CD8-positive, alpha-beta memory T cell (primary cell): ENCODE results near the gene MCF2L. TPM values are rescaled to one million over a fixed set of nuclear protein-coding genes. Genes with fewer than 3 reads are reported as not detected.
"Not testable (repeated sequence)": the region's sequence is repeated elsewhere in the genome, so short reads cannot be mapped to it uniquely, and the experiment has no call there.

Experiments used
- CTCF ChIA-PET: fragments of 350-600 bp; sonication (Branson Sonifier 250); formaldehyde crosslinking; loops from one replicate; lab custom pipeline; 2021; ENCODE audit warnings: antibody characterized with exemption; lab: Charles Lee
- POLR2A ChIA-PET: fragments of 350-600 bp; sonication (Branson Sonifier 250); formaldehyde crosslinking; loops from one replicate; lab custom pipeline; 2021; ENCODE audit warnings: antibody characterized with exemption; lab: Charles Lee
- DNase-seq, 5 donors: peaks; one replicate each; pipeline versions ENCODE4 v3.0.0 to v3.0.0-alpha.2; 2020 to 2022; ENCODE audit warnings: mixed read lengths in 1 of 5
- H3K27ac ChIP-seq: one replicate; pipeline ENCODE4 v1.7.0; 2013; ENCODE audit warnings: low read depth, mild to moderate bottlenecking, low read length, moderate library complexity
- H3K27me3 ChIP-seq: 2 replicates; pipeline ENCODE4 v1.7.0; 2013; ENCODE audit warnings: low read length, mild to moderate bottlenecking; ENCODE audit not compliant: insufficient read depth, poor library complexity, severe bottlenecking
- H3K36me3 ChIP-seq: 2 replicates; pipeline ENCODE4 v1.7.0; 2013; ENCODE audit warnings: mild to moderate bottlenecking, low read length, moderate library complexity; ENCODE audit not compliant: insufficient read depth
- H3K4me1 ChIP-seq: 2 replicates; pipeline ENCODE4 v1.7.0; 2013; ENCODE audit warnings: mild to moderate bottlenecking, low read length, moderate library complexity; ENCODE audit not compliant: insufficient read depth
- H3K4me3 ChIP-seq: 2 replicates; pipeline ENCODE4 v1.7.0; 2013; ENCODE audit warnings: mild to moderate bottlenecking, low read length
- H3K9me3 ChIP-seq: 2 replicates; pipeline ENCODE4 v1.7.0; 2013; ENCODE audit warnings: mild to moderate bottlenecking, low read length
- H3K27ac Mint-ChIP-seq, 8 donors: one replicate each; pipeline ENCODE4 v1.8.0; 2020 to 2021; ENCODE audit warnings: mixed read lengths in 8 of 8, mild to moderate bottlenecking in 6 of 8, inconsistent platforms in 3 of 8, moderate library complexity in 3 of 8
- H3K27me3 Mint-ChIP-seq, 2 donors: one replicate each; pipeline ENCODE4 v1.8.0; 2020 to 2021; ENCODE audit warnings: mixed read lengths in 2 of 2, mild to moderate bottlenecking in 1 of 2, moderate library complexity in 1 of 2
- H3K36me3 Mint-ChIP-seq, 3 donors: one replicate each; pipeline ENCODE4 v1.8.0; 2020 to 2021; ENCODE audit warnings: mixed read lengths in 3 of 3, inconsistent platforms in 1 of 3, mild to moderate bottlenecking in 1 of 3
- H3K4me1 Mint-ChIP-seq, 3 donors: one replicate each; pipeline ENCODE4 v1.8.0; 2020 to 2021; ENCODE audit warnings: mixed read lengths in 3 of 3, inconsistent platforms in 1 of 3, mild to moderate bottlenecking in 1 of 3
- H3K4me3 Mint-ChIP-seq, 7 donors: one replicate each; pipeline ENCODE4 v1.8.0; 2020 to 2021; ENCODE audit warnings: mixed read lengths in 7 of 7, mild to moderate bottlenecking in 6 of 7, moderate library complexity in 4 of 7, inconsistent platforms in 2 of 7
- H3K9me3 Mint-ChIP-seq, 5 donors: one replicate each; pipeline ENCODE4 v1.8.0; 2020 to 2022; ENCODE audit warnings: mixed read lengths in 5 of 5, mild to moderate bottlenecking in 3 of 5, moderate library complexity in 2 of 5, inconsistent platforms in 1 of 5
- polyA plus RNA-seq: library from polyadenylated mRNA; unstranded; fragments of 300-500 nt; fragmentation: Illumina TruSeq; gene quantifications from one replicate; pipeline ENCODE4 v1.2.3, GENCODE V29; 2021
- total RNA-seq, 2 experiments: library from RNA; stranded (reverse); gene quantifications; one replicate each; pipeline ENCODE4 v1.2.3, GENCODE V29; 2021

MCF2L gene
- total and polyA plus RNA-seq, 3 experiments from 2014 or later: 2.5 to 9.6 (median 9.1) TPM

DNA sequence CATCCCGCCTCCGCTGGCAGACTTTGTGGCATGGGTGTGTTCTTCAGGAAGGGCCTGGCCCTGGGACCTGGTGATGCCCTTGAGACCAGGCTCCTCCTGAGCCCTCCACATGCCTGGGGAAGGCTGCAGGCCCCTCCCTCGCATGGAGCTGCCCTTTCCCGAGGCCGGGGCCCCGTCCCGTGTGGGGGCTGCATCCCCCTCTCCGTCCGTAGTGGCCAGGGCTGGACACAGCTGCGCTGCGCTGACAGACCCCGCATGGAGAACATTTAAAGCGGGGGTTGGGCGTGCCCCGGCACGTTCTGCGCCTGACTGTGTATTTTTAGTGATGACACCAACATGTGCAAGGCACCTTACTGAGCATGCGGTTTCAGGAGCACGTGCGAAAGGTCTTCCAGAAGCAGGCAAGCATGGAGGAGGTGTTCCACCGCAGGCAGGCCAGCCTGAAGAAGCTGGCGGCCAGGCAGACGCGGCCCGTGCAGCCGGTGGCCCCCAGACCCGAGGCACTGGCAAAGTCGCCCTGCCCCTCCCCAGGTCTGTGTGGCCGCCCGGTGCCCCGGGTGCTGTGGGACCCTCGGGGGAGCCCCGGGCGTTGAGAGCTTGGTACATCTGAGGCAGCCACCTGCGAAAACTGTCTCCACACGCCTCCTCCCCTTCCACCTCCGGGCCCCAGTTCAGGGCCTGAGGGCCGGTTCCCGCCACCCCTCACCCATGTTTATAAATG, 107.8 kb downstream of the MCF2L start:
- peak in 1 of 5 donors; percentile 33 for DNase-seq
- H3K27me3 Mint-ChIP-seq: no peaks in the 10 kb centered on the region
- H3K4me3 Mint-ChIP-seq: no peak overlapping the region
- H3K4me1 ChIP-seq: no peaks in the 10 kb centered on the region
- no peak overlapping the region for H3K4me3 ChIP-seq
- no peak overlapping the region for H3K27ac Mint-ChIP-seq
- H3K27me3 ChIP-seq: no peaks in the 10 kb centered on the region
- H3K4me1 Mint-ChIP-seq: no peaks in the 10 kb centered on the region
- H3K27ac ChIP-seq: no peak overlapping the region
- H3K36me3 ChIP-seq: no peaks in the 10 kb centered on the region
- ChIA-PET CTCF (no interaction called here), POLR2A (no interaction called here)
- peaks cover 0 to 2% (median 0%) of the 10 kb centered on the region in 5 donors for H3K9me3 Mint-ChIP-seq
- H3K9me3 ChIP-seq: no peaks in the 10 kb centered on the region
- H3K36me3 Mint-ChIP-seq: peaks cover 9 to 42% (median 15%) of the 10 kb centered on the region in 3 donors

GRCh38 chr13:113077566-113077952, 108.5 kb downstream of the MCF2L start:
- POLR2A ChIA-PET: no interaction called here
- CTCF ChIA-PET: no interaction called here
- peaks cover 0 to 2% (median 0%) of the 10 kb centered on the region in 5 donors for H3K9me3 Mint-ChIP-seq

DNA sequence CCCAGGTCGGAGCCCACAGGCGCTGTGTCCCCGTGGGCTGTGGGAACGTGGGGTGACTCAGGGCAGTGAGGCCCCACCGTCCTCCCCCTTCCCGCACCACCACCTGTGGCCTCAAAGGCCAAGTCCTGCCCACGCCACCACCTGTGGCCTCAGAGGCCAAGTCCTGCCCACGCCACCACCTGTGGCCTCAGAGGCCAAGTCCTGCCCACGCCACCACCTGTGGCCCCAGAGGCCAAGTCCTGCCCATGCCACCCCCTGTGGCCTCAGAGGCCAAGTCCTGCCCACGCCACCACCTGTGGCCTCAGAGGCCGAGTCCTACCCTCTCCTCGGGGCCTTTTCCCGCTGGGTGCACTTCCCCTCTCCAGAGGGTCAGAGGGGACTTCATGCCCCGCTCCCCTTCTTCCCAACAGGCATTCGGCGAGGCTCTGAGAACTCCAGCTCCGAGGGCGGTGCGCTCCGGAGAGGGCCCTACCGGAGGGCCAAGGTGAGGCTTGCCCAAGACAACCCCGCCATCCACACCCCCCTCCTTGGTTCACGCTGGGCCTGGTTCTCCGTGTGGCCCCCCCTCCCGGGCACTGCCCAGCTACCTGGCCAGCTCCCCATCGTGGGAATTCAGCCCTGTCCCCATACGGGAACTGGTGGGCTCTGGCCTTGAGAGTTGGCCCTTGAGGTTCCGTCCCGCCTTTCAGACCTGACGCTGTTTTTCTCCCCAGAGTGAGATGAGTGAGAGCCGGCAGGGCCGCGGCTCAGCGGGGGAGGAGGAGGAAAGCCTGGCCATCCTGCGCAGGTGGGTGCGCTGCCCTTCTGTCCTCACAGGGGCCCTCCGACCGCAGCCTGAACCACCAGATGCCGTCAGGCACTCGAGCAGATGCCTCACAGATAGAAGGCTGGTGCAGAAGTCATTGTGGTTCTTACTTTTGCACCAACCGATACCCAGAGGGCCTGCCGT, 109.2 kb downstream of the MCF2L start:
- no peaks in the 10 kb centered on the region for H3K9me3 Mint-ChIP-seq
- no peak overlapping the region for H3K4me3 ChIP-seq

More at GRCh38 chr13:113077566-113077952, 108.5 kb downstream of the MCF2L start:
- no peak overlapping the region for H3K4me3 Mint-ChIP-seq
- Histone ChIP-seq H3K9me3 (no peaks in the 10 kb centered on the region), H3K4me3 (no peak overlapping the region), H3K36me3 (no peaks in the 10 kb centered on the region), H3K4me1 (no peaks in the 10 kb centered on the region), H3K27me3 (no peaks in the 10 kb centered on the region), H3K27ac (no peak overlapping the region)
- H3K27ac Mint-ChIP-seq: no peak overlapping the region
- H3K36me3 Mint-ChIP-seq: peaks cover 6 to 39% (median 12%) of the 10 kb centered on the region in 3 donors
- no peaks in the 10 kb centered on the region for H3K27me3 Mint-ChIP-seq
- no peaks in the 10 kb centered on the region for H3K4me1 Mint-ChIP-seq
- peak in 1 of 5 donors; percentile 38 for DNase-seq

DNA sequence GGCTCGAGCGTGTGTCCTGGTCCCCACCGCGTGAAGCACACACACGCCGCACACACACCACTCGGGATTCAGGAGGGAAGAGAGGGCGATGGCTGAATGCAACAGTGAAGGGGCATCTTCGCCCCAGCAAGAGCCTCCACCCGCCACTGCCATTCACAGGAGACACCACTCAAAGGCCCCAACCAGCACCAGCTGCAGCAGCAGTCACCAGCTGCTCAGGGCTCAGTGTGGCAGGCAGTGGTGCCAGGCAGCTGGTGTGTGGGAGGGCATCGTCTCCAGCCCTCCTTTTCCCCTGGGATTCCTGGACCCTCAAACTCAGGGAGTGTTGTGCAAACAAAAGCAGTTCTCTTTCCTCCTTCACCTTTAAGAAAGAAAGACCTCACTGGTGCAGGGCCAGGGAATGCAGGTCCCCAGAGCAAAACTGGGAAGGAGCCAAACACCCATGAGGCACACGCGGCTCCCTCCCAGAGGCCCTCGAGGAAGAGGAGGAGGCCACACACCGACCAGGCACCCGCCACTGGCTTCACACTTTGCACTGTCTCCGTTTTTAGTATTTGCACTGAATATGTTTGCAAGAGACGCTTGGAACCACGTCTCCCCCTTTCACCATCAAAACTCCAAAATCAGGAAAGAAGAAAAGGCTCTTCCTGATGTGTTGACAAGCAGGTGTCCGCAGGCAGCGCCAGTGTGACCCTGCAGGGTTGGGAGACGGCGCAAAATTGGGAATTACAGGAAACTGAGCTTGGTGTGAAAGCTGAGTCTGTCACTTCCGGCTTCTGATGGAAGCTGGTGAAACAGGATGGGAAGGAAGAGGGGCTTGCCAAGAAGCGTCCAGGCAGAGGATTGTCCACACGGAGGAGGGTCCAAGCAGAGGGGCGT, 110.1 kb downstream of the MCF2L start:
- no peaks in the 10 kb centered on the region for H3K27me3 ChIP-seq
- peak overlapping the region in 2 of 8 donors; percentile 9 to 12 for H3K27ac Mint-ChIP-seq
- no peak overlapping the region for H3K4me3 ChIP-seq
- H3K27me3 Mint-ChIP-seq: no peaks in the 10 kb centered on the region
- ChIA-PET CTCF (no interaction called here), POLR2A (no interaction called here)
- H3K36me3 ChIP-seq: no peaks in the 10 kb centered on the region
- no peaks in the 10 kb centered on the region for H3K4me1 ChIP-seq
- peak in 1 of 5 donors; percentile 30 for DNase-seq
- no peaks in the 10 kb centered on the region for H3K9me3 ChIP-seq
- no peak overlapping the region for H3K4me3 Mint-ChIP-seq
- no peaks in the 10 kb centered on the region for H3K9me3 Mint-ChIP-seq
- H3K27ac ChIP-seq: no peak overlapping the region
- peaks cover 0 to 31% (median 4%) of the 10 kb centered on the region in 3 donors for H3K36me3 Mint-ChIP-seq
- no peaks in the 10 kb centered on the region for H3K4me1 Mint-ChIP-seq

More for the DNA sequence above, 109.2 kb downstream of the MCF2L start:
- H3K4me1 Mint-ChIP-seq: no peaks in the 10 kb centered on the region
- POLR2A ChIA-PET: no interaction called here
- DNase-seq: peak in 1 of 5 donors; percentile 38
- Histone ChIP-seq H3K9me3 (no peaks in the 10 kb centered on the region), H3K27ac (no peak overlapping the region), H3K27me3 (no peaks in the 10 kb centered on the region), H3K4me1 (no peaks in the 10 kb centered on the region), H3K36me3 (no peaks in the 10 kb centered on the region)
- peaks cover under 1 to 34% (median 8%) of the 10 kb centered on the region in 3 donors for H3K36me3 Mint-ChIP-seq
- no peaks in the 10 kb centered on the region for H3K27me3 Mint-ChIP-seq
- CTCF ChIA-PET: no interaction called here
- H3K4me3 Mint-ChIP-seq: no peak overlapping the region
- H3K27ac Mint-ChIP-seq: no peak overlapping the region

- H3K9me3 Mint-ChIP-seq, H3K36me3 ChIP-seq, H3K27ac Mint-ChIP-seq, H3K4me1 ChIP-seq, DNase-seq, H3K27ac ChIP-seq, CTCF ChIA-PET, H3K4me1 Mint-ChIP-seq, H3K9me3 ChIP-seq, H3K27me3 ChIP-seq, H3K4me3 Mint-ChIP-seq, POLR2A ChIA-PET, H3K27me3 Mint-ChIP-seq, H3K4me3 ChIP-seq: not testable (repeated sequence)
- H3K36me3 Mint-ChIP-seq: peaks cover 0 to 27% (median 4%) of the 10 kb centered on the region in 3 donors
Observed at GRCh38 chr13:113079781-113080080, 110.7 kb downstream of the MCF2L start.

DNA sequence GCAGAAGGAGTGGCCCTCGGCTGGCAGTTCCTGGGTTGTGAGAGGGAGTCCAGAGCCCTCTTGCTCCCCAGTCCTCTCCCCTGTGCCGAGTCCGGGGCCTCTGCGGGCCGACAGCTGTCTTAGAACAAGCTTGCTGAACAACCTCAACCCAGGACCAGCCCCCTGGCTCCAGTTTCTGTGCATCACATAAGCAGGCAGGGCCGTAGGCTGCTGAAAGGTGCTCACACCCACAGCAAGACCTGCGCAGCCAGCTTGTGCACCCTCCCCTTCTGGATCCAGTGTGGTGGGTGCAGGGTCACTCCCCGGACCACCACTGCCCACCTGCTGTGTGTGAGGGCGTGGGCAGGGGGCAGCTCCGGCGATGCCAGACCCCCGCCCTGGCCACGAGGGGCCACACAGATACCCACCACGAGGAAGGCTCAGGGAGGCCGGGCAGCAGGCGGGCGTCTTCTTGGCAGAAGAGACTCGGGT, 111.4 kb downstream of the MCF2L start:
- H3K4me1 ChIP-seq: no peaks in the 10 kb centered on the region
- Mint-ChIP-seq H3K9me3 (no peaks in the 10 kb centered on the region), H3K4me3 (no peak overlapping the region), H3K4me1 (no peaks in the 10 kb centered on the region), H3K27ac (no peak overlapping the region), H3K27me3 (no peaks in the 10 kb centered on the region), H3K36me3 (peaks cover 0 to 20% (median 2%) of the 10 kb centered on the region in 3 donors)
- no peak overlapping the region for H3K27ac ChIP-seq
- peak in 1 of 5 donors; percentile 30 for DNase-seq
- H3K9me3 ChIP-seq: no peaks in the 10 kb centered on the region
- ChIA-PET POLR2A (no interaction called here), CTCF (no interaction called here)
- H3K4me3 ChIP-seq: no peak overlapping the region
- H3K36me3 ChIP-seq: no peaks in the 10 kb centered on the region
- H3K27me3 ChIP-seq: no peaks in the 10 kb centered on the region

DNA sequence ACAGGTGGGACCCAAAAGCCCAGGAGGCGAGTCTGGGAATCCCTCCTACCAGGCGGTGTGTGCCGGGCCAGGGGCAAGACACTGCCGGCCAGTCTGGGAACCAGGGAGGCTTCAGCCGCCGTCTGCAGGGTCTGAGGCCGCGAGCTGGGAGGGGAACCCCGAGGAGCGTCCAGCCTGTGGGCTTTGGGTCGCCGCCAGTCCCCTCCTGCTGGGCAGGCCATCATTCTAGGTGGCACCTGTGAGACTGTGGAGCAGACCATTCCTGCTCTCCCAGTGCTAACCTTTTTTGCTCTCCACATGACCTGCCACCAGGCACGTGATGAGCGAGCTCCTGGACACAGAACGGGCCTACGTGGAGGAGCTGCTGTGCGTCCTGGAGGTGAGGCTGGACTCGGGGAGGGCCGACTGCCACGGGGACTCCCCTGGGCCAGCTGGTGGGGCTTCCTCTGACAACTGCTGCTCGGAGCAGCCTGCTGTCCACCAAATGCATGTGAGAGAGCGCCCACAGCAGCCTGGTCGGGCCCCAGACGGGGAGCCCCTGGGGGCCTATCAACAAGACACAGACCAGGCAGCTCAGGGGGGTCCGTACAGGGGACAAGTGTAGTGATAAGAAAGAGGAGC, 112.0 kb downstream of the MCF2L start:
- Histone ChIP-seq H3K9me3 (no peaks in the 10 kb centered on the region), H3K4me1 (no peaks in the 10 kb centered on the region), H3K27ac (no peak overlapping the region), H3K27me3 (no peaks in the 10 kb centered on the region), H3K36me3 (no peaks in the 10 kb centered on the region), H3K4me3 (no peak overlapping the region)
- Mint-ChIP-seq H3K9me3 (no peaks in the 10 kb centered on the region), H3K27ac (no peak overlapping the region), H3K4me1 (no peaks in the 10 kb centered on the region), H3K36me3 (peaks cover 0 to 15% (median 0%) of the 10 kb centered on the region in 3 donors), H3K4me3 (no peak overlapping the region), H3K27me3 (no peaks in the 10 kb centered on the region)
- DNase-seq: peak in 1 of 5 donors; percentile 40
- CTCF ChIA-PET: no interaction called here
- POLR2A ChIA-PET: no interaction called here
